Cardiac fibroblast (primary cell): ENCODE data around the gene BBS9.
"Not testable (repeated sequence)": the region's sequence is repeated elsewhere in the genome, so short reads cannot be mapped to it uniquely, and the experiment has no call there.

Source experiments
- DNase-seq, 2 donors: peaks; one replicate each; pipeline versions ENCODE4 v3.0.0 to v3.0.0-alpha.2; 2010; ENCODE audit warnings: low read depth in 2 of 2
- H3K4me3 ChIP-seq, 2 donors: replicated peaks in 1 of 2; 1 replicate in 1 of 2; 2 replicates in 1 of 2; pipeline ENCODE4 v1.5.1; 2011; ENCODE audit warnings: low read depth in 2 of 2, low read length in 2 of 2, mild to moderate bottlenecking in 2 of 2, moderate library complexity in 1 of 2
- CTCF ChIP-seq: IDR thresholded peaks from one replicate; pipeline ENCODE4 v1.5.1; 2011; ENCODE audit warnings: low read depth, mild to moderate bottlenecking, low read length, inconsistent platforms

The BBS9 gene

GRCh38 chr7:33258491-33258951, 129.2 kb downstream of the BBS9 start:
- peak; percentile 43 to 63 for DNase-seq
- no peak for TF ChIP-seq CTCF
- no peak overlapping the region for H3K4me3 ChIP-seq

GRCh38 chr7:33261585-33261984, 132.2 kb downstream of the BBS9 start:
- H3K4me3 ChIP-seq: no peak overlapping the region
- no peak for TF ChIP-seq CTCF
- DNase-seq: peak in 1 of 2 donors; percentile 21

GRCh38 chr7:33262476-33262875, 133.1 kb downstream of the BBS9 start:
- TF ChIP-seq CTCF: no peak
- no peak overlapping the region for H3K4me3 ChIP-seq
- DNase-seq: peak in 1 of 2 donors; percentile 33

GRCh38 chr7:33271839-33272371, 142.5 kb downstream of the BBS9 start:
- H3K4me3 ChIP-seq, DNase-seq: not testable (repeated sequence)

GRCh38 chr7:33273356-33273755, 144.0 kb downstream of the BBS9 start:
- DNase-seq: no peak
- no peak overlapping the region for H3K4me3 ChIP-seq
- TF ChIP-seq CTCF: no peak

GRCh38 chr7:33276325-33276724, 147.0 kb downstream of the BBS9 start:
- DNase-seq: no peak
- no peak for TF ChIP-seq CTCF
- no peak overlapping the region for H3K4me3 ChIP-seq

GRCh38 chr7:33276729-33277128, 147.4 kb downstream of the BBS9 start:
- no peak for TF ChIP-seq CTCF
- DNase-seq: no peak

More at GRCh38 chr7:33276729-33277128, 147.4 kb downstream of the BBS9 start:
- no peak overlapping the region for H3K4me3 ChIP-seq
